Inflammatory macrophage treated with lipopolysaccharide for 4 hours (primary cell): ENCODE results near the gene FARSA.
"Not testable (repeated sequence)": the region's sequence is repeated elsewhere in the genome, so short reads cannot be mapped to it uniquely, and the experiment has no call there.

Source experiments
- DNase-seq: peaks from one replicate; pipeline ENCODE4 v3.0.0-alpha.2; 2020

FARSA gene

GRCh38 chr19:12937093-12937926 lies 3.8 kb upstream of the FARSA start:
- peak; percentile 63 for DNase-seq

GRCh38 chr19:12936582-12936981 lies 3.1 kb upstream of the FARSA start:
- no peak for DNase-seq

DNA sequence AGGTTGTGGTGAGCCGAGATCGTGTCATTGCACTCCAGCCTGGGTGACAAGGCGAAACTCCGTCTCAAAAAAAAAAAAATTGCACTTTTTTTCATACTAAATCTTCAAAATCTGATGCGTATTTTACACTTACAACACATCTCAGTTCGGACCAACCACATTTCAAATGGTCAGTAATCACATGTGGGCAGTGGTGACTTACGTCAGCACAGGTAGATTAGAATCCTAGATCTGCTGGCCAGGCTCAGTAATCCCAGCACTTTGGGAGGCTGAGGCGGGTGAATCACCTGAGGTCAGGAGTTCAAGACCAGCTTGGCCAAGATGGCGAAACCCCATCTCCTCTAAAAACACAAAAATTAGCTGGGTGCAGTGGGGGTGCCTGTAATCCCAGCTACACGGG lies 1.6 kb upstream of the FARSA start:
- DNase-seq = no peak

DNA sequence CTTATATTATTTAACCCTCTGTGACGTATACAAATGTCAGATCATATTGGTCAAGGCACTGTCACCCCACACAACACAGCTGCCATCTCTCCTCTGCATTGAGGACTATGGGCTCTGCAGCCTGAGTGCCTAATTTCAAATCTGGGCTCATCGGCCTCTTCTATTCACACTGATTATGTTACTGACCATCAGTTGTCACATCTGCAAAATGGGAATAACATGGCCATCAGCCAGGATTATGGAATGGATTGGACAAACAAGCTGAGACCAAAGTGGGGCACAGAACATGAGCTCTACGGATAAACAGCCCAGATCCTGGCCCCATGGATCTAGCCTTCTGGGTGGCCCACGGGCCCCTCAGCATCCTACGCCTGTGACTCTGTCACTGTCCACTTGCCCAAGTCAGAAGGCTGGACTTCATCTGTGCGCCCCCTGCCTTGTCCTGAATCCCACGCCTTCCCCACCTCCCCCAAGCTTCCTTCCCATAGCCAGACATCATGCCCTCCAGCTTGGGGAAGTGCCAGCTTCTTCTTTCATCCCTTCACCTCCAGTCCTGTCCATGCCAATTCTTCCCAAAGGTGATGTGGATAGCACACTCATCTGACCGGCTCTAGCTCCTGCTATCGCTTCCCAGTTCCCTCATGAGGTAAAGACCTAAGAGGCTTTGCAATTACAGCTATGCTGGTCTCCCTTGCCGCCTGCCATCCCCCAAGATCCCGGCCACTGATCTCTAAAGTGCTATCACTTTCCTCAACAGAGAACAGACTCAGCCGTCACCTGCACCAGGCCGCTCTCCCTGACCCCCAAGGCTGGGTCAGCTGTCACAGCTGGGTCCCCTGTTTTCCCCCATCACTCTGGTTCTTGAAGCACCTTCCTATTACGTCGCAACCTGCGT lies 872 bp downstream of the FARSA start:
- no peak for DNase-seq

DNA sequence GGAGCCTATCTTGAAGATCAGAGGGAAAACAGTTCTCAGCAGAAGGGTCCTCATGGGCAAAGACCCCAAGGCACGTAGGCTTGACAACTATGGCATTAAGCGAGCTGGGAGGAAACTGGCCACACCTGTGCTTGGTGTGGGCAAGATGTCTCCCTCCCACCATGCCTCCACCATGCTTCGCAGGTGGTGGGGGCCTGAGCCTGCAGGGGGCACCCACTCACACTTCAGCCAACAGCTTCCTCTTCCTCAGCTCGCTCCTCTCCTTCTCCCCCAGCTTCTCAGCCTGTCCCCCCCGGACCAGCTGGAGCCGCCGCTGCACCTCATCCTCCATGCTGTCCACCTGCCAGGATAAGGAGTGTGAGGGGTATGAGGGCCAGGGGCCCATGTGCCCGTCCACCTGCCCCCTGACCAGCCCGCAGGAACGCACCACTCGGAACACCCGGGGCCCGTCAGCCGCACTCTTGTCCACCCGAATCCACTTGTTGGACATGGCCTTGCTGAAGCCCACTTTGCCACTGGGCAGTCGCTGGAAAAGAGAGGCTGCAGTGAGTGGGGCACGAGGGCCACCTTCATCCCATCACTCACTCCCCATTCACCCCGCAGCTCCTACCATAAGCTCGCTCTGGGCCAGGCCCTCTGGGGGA lies 3.4 kb downstream of the FARSA start:
- DNase-seq = no peak

GRCh38 chr19:12924621-12925310 lies 8.7 kb downstream of the FARSA start:
- no peak for DNase-seq

GRCh38 chr19:12922959-12923358 lies 10.6 kb downstream of the FARSA start:
- DNase-seq = no peak

DNA sequence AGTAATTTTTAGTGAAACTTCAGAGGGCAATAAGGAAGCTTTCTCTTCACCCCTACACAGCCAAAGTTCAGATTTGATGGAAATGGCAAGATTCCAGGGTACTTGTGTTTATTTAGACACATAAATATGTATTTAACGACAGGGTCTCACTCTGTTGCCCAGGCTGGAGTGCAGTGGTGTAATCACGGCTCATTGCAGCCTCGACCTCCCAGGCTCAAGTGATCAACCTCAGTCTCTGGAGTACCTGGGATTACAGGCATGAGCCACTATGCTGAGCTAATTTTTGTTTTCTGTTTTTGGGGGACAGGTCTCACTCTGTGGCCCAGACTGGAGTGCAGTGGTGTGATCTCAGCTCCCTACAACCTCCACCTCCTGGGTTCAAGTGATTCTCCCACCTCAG lies 12.5 kb downstream of the FARSA start:
- DNase-seq = no peak

- DNase-seq = no peak
Observed at GRCh38 chr19:12918253-12918652, 15.3 kb downstream of the FARSA start.

DNA sequence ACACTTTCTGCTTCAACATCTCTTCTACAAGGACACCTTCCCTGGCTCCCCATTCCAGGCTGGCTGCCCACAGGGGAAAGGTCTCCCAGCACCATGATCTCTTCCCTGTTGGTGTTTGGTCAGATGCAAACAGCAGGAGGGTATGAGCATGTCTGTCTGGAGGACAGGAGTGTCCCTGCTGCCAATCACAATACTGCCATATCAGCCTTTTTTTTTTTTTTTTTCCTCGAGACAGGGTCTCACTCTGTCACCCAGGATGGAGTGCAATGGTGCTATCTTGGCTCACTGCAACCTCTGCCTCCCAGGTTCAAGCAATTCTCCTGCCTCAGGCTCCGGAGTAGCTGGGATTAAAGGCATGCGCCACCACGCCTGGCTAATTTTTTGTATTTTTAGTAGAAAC lies 17.7 kb downstream of the FARSA start:
- DNase-seq = not testable (repeated sequence)

DNA sequence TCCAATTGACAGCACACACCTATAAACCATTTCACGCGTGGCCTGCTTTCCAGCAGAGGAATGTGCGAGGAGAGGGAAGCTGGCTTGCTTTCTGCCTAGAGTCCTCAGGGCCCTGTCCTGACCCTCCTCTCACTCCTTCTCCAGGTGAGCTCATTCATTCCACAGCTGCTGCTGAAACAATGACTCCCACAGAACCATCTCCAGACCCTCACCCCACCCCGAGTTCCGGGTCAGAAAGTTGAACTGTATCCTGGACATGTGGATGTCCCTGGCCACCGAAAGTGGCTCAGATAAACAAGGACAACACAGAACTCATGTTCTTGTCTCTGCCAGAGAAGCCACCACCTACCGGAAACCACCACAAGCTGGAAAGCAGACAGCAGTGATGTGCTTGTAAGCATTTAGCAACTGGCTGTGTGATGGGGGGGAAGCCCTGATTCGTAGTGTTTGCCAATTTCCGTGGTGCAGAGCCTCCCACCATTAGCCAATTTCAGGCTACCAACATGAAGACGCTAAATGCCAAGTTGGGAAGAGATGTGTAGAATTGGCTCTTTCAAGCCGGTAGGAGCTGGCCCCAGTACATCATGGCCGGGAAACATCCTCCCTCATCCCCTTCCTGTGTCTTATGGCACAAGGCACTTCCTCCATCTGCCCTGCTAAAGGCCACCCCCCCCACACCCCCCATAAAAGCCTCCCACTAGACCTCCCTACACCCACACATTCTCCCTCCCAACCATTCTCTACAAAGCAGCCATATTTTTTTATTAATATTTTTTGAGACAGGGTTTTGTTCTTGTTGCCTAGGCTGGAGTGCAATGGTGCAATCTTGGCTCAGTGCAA lies 19.4 kb downstream of the FARSA start:
- DNase-seq = peak; percentile 61

DNA sequence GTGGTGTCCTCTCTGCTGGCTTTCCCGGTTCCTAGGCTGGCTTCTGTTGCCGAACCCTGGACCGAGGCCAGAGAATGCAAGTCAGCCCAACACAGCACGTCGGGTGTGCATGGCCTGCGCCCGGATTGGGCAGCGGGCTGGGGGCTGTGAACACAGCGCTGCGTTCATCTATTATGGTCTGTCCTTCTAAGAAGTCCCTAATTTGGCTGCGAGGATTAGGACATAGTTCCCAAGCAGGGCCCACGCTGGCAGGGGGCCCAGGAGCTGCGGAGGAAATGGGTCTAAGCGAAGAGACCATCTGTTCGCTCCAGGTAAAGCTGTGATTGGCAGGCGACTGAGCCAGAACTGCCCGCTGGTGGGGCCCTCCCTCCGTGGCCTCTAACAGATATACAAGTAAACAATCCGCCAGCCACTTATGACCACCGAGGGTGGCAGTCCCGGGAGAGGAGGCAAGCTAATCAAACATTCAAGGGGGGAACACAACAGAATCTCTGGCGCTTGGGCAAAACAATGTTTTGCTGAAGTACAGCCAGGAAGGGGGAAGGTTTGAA lies 20.4 kb downstream of the FARSA start:
- no peak for DNase-seq

GRCh38 chr19:12912571-12912970 lies 20.9 kb downstream of the FARSA start:
- DNase-seq = no peak

GRCh38 chr19:12907166-12907565 lies 26.3 kb downstream of the FARSA start:
- DNase-seq = no peak

DNA sequence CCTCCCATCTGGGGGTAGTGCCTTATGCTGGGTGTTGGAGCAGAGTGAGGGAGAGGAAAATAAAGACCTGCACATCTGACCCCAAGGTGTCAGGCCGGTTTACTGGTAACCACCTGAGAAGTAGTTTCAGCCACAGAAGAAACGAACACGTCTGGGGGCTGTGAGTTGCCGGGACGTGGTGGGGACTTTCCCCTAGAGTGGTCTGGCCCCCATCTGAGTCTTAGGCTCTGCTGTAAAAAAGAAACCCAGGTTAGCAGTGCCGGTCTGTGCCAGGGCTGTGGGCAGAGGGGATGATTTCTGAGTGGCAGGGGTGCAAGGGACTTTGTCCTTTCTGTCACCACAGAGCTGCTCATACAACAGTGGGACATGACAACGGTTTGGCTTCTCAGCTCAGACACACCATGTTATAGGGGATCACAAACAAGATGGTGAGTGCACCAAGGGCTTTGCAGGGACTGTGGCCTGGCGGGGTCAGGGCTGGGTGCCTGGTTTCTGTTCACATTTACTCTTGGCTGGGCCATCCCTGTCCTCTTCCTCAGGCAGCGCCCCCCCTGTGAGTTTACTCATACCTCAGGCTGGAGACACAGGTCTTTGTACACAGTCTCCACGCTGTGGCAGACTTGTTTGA lies 33.5 kb downstream of the FARSA start:
- DNase-seq = no peak

DNA sequence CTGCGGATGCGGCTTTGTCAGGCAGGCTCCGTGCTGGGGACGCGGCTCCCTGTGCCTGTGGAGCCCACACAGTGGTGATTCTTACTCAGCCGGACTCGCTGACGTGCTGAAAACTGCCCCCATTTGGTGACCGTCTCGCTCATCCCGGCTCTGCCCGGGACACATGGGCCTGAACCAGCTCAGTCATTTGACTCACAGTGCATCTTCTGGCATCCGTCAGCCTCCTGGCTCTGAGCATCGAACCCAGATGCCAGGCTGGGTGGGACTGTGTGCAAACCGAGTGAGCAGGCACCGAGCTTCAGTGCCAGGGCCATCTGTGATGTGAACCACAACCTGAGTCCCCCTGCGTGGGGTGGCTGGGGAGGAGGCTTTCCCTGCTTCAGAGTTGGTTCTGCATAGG lies 37.1 kb downstream of the FARSA start:
- no peak for DNase-seq

DNA sequence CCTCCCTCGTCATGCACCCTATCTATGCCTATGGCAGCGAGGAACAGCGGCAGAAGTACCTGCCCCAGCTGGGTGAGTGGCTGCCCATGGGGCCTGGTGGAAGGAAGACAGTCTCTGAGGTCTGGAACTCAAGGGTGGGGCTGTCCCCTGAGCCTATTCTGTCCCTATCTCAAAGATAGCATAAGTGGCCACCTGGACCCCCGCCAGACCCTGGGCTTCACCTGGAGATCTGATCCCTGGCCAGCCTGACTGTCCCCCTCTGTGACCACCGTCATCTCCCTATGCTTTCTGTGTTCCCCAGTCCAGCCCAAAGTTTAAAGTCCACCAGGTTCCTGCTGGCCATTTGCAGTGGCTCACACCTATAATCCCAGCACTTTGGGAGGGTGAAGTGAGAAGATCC lies 39.9 kb downstream of the FARSA start:
- DNase-seq = no peak

GRCh38 chr19:12891553-12892021 lies 41.9 kb downstream of the FARSA start:
- DNase-seq = no peak

- peak; percentile 99 for DNase-seq
Observed at GRCh38 chr19:12890787-12891552, 42.5 kb downstream of the FARSA start, which contains the start of gene GCDH. TSS of gene GCDH (plus strand) at chr19:12891160. CDS start at chr19:12891305, 145 bp downstream.

DNA sequence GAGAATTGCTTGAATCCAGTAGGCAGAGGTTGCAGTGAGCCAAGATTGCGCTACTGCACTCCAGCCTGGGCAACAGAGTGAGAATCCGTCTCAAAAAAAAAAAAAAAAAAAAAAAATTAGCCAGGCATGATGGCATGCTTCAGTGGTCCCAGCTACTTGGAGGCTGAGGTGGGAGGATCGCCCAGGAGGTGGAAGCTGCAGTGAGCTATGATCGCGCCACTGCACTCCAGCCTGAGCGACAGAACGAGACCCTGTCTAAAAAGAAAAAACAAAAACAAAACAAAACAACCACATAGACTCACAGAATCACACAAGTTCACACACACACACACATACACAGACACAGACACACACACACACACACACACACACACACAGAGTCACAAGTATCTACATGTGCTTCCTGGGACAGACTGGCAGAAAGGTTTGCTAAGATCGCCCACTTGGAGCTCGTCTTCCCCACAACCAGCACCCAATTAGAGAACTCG lies 43.2 kb downstream of the FARSA start:
- not testable (repeated sequence) for DNase-seq
